ENCODE data around the gene AHRR. TPM values are rescaled to one million over a fixed set of nuclear protein-coding genes. Genes with fewer than 3 reads are reported as not detected.

The AHRR gene
- total and polyA plus RNA-seq, 10 of the 15 experiments (the other 5 are each of a cell fraction or from before 2014, with no cell fraction given), result 0.90 to 35.2 (median 19.2) TPM

GRCh38 chr5:321230-321725 is at the start of gene AHRR (continued):
- no peak for TF ChIP-seq IRF5 (IDR thresholded peaks at IDR 0.05; ENCODE audit: borderline replicate concordance)
- TF ChIP-seq, protein P1, sequence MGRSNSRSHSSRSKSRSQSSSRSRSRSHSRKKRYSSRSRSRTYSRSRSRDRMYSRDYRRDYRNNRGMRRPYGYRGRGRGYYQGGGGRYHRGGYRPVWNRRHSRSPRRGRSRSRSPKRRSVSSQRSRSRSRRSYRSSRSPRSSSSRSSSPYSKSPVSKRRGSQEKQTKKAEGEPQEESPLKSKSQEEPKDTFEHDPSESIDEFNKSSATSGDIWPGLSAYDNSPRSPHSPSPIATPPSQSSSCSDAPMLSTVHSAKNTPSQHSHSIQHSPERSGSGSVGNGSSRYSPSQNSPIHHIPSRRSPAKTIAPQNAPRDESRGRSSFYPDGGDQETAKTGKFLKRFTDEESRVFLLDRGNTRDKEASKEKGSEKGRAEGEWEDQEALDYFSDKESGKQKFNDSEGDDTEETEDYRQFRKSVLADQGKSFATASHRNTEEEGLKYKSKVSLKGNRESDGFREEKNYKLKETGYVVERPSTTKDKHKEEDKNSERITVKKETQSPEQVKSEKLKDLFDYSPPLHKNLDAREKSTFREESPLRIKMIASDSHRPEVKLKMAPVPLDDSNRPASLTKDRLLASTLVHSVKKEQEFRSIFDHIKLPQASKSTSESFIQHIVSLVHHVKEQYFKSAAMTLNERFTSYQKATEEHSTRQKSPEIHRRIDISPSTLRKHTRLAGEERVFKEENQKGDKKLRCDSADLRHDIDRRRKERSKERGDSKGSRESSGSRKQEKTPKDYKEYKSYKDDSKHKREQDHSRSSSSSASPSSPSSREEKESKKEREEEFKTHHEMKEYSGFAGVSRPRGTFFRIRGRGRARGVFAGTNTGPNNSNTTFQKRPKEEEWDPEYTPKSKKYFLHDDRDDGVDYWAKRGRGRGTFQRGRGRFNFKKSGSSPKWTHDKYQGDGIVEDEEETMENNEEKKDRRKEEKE (IDR thresholded peaks at IDR 0.05), result no peak
- no peak for TF ChIP-seq CHD1 (IDR thresholded peaks at IDR 0.05; ENCODE audit: low read depth, low read length)
- TF ChIP-seq MYB (IDR thresholded peaks at IDR 0.05; ENCODE audit: borderline replicate concordance, low read depth, low read length), result no peak
- TF ChIP-seq, protein P2, sequence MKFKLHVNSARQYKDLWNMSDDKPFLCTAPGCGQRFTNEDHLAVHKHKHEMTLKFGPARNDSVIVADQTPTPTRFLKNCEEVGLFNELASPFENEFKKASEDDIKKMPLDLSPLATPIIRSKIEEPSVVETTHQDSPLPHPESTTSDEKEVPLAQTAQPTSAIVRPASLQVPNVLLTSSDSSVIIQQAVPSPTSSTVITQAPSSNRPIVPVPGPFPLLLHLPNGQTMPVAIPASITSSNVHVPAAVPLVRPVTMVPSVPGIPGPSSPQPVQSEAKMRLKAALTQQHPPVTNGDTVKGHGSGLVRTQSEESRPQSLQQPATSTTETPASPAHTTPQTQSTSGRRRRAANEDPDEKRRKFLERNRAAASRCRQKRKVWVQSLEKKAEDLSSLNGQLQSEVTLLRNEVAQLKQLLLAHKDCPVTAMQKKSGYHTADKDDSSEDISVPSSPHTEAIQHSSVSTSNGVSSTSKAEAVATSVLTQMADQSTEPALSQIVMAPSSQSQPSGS (IDR thresholded peaks at IDR 0.05; ENCODE audit: low read length), result no peak
- no peak for TF ChIP-seq ESRRA (IDR thresholded peaks at IDR 0.05; ENCODE audit: low read length)
- peak; percentile 92 to 98 for TF ChIP-seq BHLHE40 (IDR thresholded peaks at IDR 0.05; ENCODE audit: borderline replicate concordance in 1 of 2, low read depth in 2 of 2, low read length in 1 of 2)
- no peak for TF ChIP-seq MAX (IDR thresholded peaks at IDR 0.05; ENCODE audit: low read depth, low read length)
- TF ChIP-seq ATF7 (IDR thresholded peaks at IDR 0.05; ENCODE audit: low read depth), result no peak
- no peak for TF ChIP-seq BCL11A (IDR thresholded peaks at IDR 0.05; ENCODE audit: low read depth, low read length)
- no peak for TF ChIP-seq CREB1 (IDR thresholded peaks at IDR 0.05; ENCODE audit: low read depth)
- TF ChIP-seq ELK1 (IDR thresholded peaks at IDR 0.05; ENCODE audit: low read depth, low read length), result no peak
- no peak for TF ChIP-seq E2F8 (IDR thresholded peaks at IDR 0.05; ENCODE audit: low read depth, partially characterized antibody)
- no peak for TF ChIP-seq TCF7 (IDR thresholded peaks at IDR 0.05; ENCODE audit: borderline replicate concordance)
- 0 out of 2 replicates have a peak, but pooled peaks have one; percentile 51 for TF ChIP-seq TCF3 (IDR thresholded peaks at IDR 0.05; ENCODE audit: borderline replicate concordance, insufficient read depth, low read depth, low read length)
- TF ChIP-seq BRCA1 (IDR thresholded peaks at IDR 0.05; ENCODE audit: low read depth, low read length), result no peak
- TF ChIP-seq FOS (IDR thresholded peaks at IDR 0.05; ENCODE audit: borderline replicate concordance, extremely low read depth, insufficient read length), result no peak

Measured in GM12878 (cell line).